Hepatocyte (in vitro differentiated cells): ENCODE results near the gene ATP5PD.

Experiments
- EZH2 ChIP-seq: fragments of 200-600 bp; sonication (generic); IDR thresholded peaks from 2 replicates; pipeline ENCODE4 v1.6.1; 2016; ENCODE audit warnings: antibody characterized with exemption, mild to moderate bottlenecking, borderline replicate concordance
- EZH2phosphoT487 ChIP-seq: fragments of 200-600 bp; sonication (generic); IDR thresholded peaks from one replicate; pipeline ENCODE4 v1.6.1; 2018; ENCODE audit warnings: antibody characterized with exemption, mild to moderate bottlenecking, low read depth, moderate library complexity; ENCODE audit not compliant: unreplicated experiment, severe bottlenecking
- TF ChIP-seq, protein P1 (sequence below): fragments of 200-600 bp; sonication (generic); IDR thresholded peaks from 2 replicates; pipeline ENCODE4 v1.5.1; 2016; ENCODE audit warnings: antibody characterized with exemption, mild to moderate bottlenecking; ENCODE audit not compliant: poor library complexity

DNA sequence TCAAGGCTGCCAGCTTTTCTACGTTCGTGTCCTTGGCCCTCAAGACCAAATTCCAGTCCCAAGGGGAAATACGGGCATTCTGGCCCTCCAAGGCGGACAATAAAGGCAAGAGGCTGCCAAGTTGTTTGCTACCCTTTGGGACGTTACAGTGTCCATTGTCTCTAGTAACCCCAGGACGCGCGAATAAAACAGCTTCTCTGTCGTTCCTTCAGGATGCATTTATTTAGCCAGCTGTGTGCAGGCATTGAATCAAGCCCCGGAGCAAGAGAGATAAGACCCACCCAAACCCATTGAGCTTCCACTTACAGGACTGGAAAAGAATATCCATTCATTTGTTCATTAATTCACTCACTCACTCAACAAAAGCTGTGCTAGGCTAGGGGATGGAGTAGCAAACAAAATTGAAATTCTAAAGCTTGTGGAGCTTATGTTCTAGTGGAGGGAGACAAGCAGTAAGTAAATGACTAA lies 33.6 kb downstream of the ATP5PD start:
- no peak for TF ChIP-seq EZH2
- TF ChIP-seq, protein P1, sequence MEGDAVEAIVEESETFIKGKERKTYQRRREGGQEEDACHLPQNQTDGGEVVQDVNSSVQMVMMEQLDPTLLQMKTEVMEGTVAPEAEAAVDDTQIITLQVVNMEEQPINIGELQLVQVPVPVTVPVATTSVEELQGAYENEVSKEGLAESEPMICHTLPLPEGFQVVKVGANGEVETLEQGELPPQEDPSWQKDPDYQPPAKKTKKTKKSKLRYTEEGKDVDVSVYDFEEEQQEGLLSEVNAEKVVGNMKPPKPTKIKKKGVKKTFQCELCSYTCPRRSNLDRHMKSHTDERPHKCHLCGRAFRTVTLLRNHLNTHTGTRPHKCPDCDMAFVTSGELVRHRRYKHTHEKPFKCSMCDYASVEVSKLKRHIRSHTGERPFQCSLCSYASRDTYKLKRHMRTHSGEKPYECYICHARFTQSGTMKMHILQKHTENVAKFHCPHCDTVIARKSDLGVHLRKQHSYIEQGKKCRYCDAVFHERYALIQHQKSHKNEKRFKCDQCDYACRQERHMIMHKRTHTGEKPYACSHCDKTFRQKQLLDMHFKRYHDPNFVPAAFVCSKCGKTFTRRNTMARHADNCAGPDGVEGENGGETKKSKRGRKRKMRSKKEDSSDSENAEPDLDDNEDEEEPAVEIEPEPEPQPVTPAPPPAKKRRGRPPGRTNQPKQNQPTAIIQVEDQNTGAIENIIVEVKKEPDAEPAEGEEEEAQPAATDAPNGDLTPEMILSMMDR = no peak
- no peak for TF ChIP-seq EZH2phosphoT487
